ENCODE data around the gene CAPN2.
A peak's percentile ranks its signal among the peaks of the same experiment; 100 is the strongest.

CAPN2 gene

DNA sequence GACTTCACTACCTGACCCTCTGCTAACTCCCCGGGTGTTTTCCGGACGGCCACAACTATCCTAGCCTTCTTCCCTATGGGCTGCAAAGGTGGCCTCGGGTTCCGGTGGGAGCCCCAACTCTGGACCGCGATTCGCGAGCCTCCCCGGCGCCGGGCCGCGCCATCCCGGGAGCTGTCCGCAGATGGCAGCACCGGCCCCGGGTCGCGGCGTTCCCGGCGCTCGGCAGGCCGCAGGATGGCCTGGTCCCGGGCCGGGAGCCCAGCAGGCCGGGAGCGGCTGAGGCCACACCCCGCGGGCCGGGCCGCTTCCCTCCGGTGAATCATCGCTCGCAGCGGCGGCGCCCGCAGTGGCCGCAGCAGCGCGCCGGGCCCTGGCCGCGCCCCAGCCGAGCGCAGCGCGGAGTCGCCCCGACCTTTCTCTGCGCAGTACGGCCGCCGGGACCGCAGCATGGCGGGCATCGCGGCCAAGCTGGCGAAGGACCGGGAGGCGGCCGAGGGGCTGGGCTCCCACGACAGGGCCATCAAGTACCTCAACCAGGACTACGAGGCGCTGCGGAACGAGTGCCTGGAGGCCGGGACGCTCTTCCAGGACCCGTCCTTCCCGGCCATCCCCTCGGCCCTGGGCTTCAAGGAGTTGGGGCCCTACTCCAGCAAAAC is at the start of gene CAPN2:
Gene CAPN2, plus strand, starts transcription at position 346 of the 656 bp plus-strand sequence. Its CDS starts 102 bp downstream, at position 448.
- peak; percentile 59 for DNase-seq (ENCODE audit: low read depth)

DNA sequence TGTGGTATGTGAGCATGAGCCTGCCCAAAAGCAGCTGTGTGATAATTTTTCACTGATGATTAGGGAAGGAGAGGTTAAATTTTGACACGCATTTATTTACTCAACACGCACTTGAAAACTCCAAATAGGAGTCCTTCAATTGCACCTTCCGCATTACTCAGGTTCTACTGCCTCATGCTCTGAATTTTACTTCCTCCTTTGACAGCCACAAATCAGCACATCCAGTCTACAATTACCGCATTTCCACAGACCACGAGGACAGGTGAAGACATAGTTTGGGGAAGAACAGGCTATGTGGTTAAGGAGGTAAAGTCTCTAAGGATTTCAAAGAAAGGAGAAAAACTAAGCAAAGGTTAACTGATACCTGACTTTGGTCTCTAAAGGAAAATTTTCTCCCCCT is 49.4 kb upstream of the CAPN2 start:
- DNase-seq (ENCODE audit: low read depth): no peak

- no peak for DNase-seq (ENCODE audit: low read depth)
Measured at GRCh38 chr1:223664106-223664505, 48.2 kb upstream of the CAPN2 start.

DNA sequence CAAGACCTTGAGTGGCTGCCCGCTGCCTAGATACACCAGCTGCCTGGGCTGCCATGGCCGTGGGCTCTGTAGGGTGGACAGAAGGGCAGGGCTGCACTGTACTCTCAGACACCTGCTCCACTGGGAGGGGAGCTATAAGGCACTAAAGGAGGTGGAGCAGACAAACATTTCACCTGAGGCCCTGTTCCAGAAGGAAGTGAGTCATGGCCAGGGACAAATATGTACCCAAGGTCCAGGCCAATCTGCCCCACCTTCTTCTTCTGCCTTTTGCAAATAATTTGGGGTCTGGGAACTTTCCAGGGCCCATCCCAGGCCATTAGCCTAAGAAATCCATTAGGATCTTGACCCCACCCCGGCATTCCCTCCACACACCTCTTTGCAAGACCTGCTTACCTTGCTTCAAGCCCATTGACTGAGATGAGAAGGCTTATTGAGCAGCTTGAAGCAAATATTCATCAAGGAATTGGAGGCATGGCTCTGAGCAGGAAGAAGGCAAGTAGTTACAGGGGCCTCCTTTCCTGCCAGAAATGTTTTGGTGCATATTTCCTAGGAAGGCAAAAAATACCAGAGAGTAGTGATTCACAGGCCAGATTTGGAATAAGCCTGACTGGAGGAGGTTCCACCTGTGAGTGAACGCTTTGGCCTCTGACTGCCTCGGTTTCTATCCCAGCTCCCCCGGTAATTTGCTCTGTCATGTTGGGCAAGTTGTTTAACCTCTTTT is 46.6 kb upstream of the CAPN2 start, which contains the start of gene CAPN8:
Gene CAPN8, minus strand, starts transcription at position 110 of the 721 bp plus-strand sequence. Its CDS starts 55 bp downstream, at position 55.
- DNase-seq (ENCODE audit: low read depth): no peak

GRCh38 chr1:223667484-223668182 is 44.7 kb upstream of the CAPN2 start:
- DNase-seq (ENCODE audit: low read depth): no peak

GRCh38 chr1:223669003-223669795 is 43.1 kb upstream of the CAPN2 start:
- no peak for DNase-seq (ENCODE audit: low read depth)

DNA sequence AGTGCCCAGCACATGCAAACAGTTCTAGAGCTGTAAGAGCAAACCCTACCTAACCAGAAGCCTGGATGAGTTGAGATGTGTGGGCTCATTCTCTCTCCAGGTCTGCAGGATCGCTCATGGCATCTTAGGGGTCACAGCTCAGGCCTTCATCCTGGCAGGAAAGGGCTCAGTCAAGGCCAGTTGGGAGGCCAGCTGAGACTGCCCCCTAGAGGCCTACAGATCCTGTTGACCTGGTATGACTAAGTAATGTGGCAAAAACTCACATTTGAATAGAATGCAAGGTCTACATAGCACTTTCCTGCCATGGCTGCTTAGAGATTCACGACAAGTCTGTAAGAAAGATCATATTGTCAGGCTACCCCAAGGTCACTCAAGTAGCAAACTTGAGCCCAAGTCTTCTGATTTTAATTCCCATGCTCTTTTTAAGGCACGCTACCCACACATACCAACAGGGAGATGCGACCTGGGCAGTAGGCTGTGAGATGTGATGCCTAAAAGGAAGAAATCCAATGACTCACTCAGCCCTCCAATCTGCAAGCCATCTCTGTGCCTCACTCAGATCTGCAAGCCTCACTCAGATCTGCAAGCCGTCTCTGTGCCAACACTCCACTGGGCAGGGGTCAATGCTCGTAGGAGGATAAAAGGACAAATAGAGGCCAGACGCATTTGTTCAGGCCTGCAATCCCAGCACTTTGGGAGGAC is 41.7 kb upstream of the CAPN2 start:
- DNase-seq (ENCODE audit: low read depth): no peak

DNA sequence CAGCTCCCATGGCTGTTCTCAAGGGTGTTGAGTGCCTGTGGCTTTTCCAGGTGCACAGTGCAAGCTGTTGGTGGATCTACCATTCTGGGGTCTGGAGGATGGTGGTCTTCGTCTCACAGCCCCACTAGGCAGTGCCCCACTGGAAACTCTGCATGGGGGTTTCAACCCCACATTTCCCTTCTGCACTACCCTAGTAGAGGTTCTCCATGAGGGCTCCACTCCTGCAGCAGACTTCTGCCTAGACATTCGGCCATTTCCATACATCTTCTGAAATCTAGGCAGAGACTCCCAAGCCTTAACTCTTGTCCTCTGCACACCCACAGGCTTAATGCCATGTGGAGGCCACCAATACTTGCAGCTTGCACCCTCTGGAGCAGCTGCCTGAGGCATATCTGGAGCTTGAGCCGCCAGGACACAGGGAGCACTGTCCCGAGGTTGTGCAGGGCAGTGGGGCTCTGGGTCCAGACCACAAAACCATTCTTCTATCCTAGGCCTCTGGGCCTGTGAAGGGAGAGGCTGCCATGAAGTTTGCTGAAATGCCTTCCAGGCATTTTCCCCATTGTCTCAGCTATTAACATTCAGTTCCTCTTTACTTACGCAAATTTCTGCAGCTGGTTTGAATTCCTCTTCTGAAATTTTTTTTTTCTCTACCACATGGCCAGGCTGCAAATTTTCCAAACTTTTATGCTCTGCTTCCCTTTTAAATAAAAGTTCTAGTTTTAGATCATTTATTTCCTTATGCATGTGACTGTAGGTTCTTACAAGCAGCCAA is 38.0 kb upstream of the CAPN2 start:
- no peak for DNase-seq (ENCODE audit: low read depth)

GRCh38 chr1:223678841-223679240 is 33.5 kb upstream of the CAPN2 start:
- DNase-seq (ENCODE audit: low read depth): no peak

DNA sequence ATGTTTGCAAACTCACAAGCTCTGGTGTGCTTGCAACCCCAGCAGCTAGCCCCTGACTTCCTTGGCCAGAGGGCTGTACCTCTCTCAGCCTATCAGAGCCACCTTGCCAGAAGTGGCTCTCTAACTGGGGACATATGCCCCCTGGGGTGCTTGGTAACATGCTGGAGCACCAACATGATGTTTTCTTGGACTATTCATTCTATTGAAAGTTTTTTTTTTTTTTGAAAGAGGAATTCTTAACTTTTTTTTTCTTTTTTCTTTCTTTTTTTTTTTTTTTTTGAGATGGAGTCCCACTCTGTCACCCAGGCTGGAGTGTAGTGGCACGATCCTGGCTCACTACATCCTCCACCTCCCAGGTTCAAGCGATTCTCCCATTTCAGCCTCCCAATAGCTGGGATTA is 32.2 kb upstream of the CAPN2 start:
- DNase-seq (ENCODE audit: low read depth): no peak

- no peak for DNase-seq (ENCODE audit: low read depth)
Measured at GRCh38 chr1:223682502-223682901, 29.8 kb upstream of the CAPN2 start.

DNA sequence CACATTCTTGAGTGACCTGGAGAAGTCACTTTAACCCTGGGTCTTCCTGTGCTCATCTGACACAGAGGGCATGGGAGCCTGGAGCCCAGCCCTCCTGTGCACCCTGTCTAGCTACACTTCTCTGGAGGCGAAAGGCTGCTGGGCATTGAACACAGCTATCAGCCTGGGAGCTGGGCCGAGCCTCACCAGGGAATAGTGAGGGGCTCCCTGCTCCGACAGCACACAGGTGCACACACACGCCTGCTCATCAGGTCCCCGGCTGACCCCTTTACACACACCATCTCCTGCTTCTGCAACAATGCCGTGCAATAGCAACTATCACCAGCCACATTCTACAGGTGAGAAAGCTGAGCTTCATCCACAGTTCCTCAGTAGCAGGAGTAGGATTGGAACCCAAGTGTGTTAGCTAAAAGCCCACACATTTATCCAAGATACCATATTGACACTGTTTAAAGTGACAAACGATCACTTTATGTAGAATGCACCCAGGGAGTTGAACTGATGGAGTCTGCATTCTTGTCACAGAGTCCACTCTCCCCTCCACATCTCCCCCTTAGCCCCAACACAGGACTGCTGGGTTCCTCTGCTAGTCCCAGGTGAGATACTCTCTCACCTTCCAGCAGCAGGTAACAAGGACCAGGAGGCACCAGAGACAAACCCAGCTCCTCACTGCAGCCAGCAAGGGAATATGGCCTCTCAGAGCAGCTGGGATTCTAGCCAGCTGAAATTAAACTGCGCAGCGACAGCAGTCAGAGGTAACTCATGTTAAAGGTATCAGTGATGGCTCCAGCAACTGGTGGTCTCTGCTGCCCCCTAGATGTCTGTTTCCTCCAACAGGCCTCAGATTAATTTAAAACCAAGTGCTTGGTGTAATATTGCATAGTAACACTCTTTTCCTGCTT is 28.5 kb upstream of the CAPN2 start:
- DNase-seq (ENCODE audit: low read depth): peak; percentile 6

DNA sequence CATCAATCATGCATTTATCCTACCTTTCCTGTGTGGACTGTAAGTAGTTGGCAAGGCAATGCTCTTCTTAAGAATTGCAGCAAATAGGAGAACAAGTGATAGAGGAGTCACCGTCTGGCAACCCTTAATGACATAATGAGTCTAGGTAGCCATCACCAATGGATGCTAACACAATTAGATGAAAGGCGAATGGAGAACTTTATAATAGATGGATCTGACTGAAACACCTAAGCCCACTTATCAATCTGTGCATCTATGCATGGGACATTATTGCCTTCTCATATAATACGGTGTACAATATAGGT is 27.9 kb upstream of the CAPN2 start:
- DNase-seq (ENCODE audit: low read depth): no peak

GRCh38 chr1:223691121-223691520 is 21.2 kb upstream of the CAPN2 start:
- DNase-seq (ENCODE audit: low read depth): no peak

- no peak for DNase-seq (ENCODE audit: low read depth)
Measured at GRCh38 chr1:223695014-223695548, 17.3 kb upstream of the CAPN2 start.

DNA sequence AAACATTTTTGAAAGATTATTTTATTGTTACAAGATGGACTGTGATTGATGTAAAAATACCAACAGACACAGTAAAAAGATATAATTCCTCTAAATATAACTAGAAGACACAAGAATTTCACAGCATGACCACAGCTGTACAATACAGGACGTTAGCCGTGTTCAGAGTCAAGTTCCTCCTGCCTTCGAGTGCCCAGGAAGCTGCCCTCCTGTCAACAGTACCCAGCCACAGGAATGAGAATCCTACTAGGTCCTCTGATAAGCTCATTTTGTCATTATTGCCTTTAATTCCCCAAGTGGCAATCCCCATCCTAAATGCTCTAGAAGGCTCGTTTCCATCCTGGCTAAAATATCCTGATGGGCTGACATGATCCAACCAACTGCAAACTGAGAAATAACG is 16.4 kb upstream of the CAPN2 start:
- no peak for DNase-seq (ENCODE audit: low read depth)

GRCh38 chr1:223700388-223700918 is 11.9 kb upstream of the CAPN2 start:
- no peak for DNase-seq (ENCODE audit: low read depth)

DNA sequence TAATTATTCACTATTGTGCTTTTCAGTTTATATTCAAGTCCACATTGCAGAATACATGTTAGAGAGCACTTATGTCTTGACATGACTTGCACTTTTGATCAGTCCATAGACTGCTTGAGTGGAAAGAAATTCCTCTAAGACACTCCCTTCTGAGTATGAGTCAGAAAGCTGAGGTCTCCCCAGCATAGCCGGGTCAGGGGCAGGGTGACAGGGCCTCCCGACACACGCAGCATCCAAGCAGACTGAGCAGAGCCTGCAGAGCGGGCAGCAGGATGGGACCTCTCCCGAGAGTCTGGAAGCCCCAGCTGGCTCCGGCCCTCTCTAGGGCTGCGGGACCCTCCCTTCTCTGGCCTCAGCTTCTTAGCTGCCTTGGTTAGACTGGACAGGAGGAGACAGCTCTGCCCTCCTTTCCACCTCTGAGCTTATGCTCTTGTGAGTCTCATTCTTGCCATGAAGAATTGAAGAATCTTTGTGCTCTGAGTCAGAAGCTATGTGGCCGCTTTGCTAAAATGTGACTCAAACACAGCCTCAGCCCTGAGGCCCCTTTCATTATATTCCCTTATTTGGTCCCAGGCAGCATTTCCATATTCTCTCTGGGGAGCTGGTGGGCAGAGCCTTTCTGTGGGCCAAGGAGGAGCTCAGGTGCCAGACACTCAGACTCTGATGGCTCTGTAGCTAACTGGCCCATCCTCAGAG is 11.2 kb upstream of the CAPN2 start:
- DNase-seq (ENCODE audit: low read depth): no peak
